Activated naive CD4-positive, alpha-beta T cell treated with anti-CD3 and anti-CD28 coated beads, Interleukin-2, amount 50 U/mL, for 24 hours (primary cell): ENCODE measurements around the gene GATB.

Experiments used
- H3K27ac Mint-ChIP-seq: one replicate; pipeline ENCODE4 v1.8.0; 2021; ENCODE audit warnings: mild to moderate bottlenecking, mixed read lengths
- H3K27me3 Mint-ChIP-seq: one replicate; pipeline ENCODE4 v1.8.0; 2021; ENCODE audit warnings: mixed read lengths
- H3K36me3 Mint-ChIP-seq: one replicate; pipeline ENCODE4 v1.8.0; 2021; ENCODE audit warnings: mixed read lengths
- H3K4me1 Mint-ChIP-seq: one replicate; pipeline ENCODE4 v1.8.0; 2021; ENCODE audit warnings: mixed read lengths
- H3K4me3 Mint-ChIP-seq: one replicate; pipeline ENCODE4 v1.8.0; 2021; ENCODE audit warnings: mild to moderate bottlenecking, mixed read lengths
- H3K9me3 Mint-ChIP-seq: one replicate; pipeline ENCODE4 v1.8.0; 2021; ENCODE audit warnings: mixed read lengths

GATB gene

GRCh38 chr4:151646322-151646721 is 114.5 kb downstream of the GATB start:
- no peak overlapping the region for H3K27ac Mint-ChIP-seq
- no peaks in the 10 kb centered on the region for H3K27me3 Mint-ChIP-seq
- no peaks in the 10 kb centered on the region for H3K4me1 Mint-ChIP-seq

GRCh38 chr4:151644622-151645021 is 116.2 kb downstream of the GATB start:
- Mint-ChIP-seq H3K36me3 (no peaks in the 10 kb centered on the region), H3K9me3 (no peaks in the 10 kb centered on the region), H3K27ac (peak overlapping the region; percentile 48), H3K4me3 (no peak overlapping the region), H3K27me3 (no peaks in the 10 kb centered on the region), H3K4me1 (no peaks in the 10 kb centered on the region)

More at GRCh38 chr4:151646322-151646721, 114.5 kb downstream of the GATB start:
- Mint-ChIP-seq H3K36me3 (no peaks in the 10 kb centered on the region), H3K9me3 (no peaks in the 10 kb centered on the region), H3K4me3 (no peak overlapping the region)

GRCh38 chr4:151643564-151643963 is 117.2 kb downstream of the GATB start:
- no peak overlapping the region for H3K27ac Mint-ChIP-seq
- no peaks in the 10 kb centered on the region for H3K36me3 Mint-ChIP-seq
- no peaks in the 10 kb centered on the region for H3K27me3 Mint-ChIP-seq
- H3K9me3 Mint-ChIP-seq = no peaks in the 10 kb centered on the region
- H3K4me3 Mint-ChIP-seq = no peak overlapping the region
- no peaks in the 10 kb centered on the region for H3K4me1 Mint-ChIP-seq

- no peak overlapping the region for H3K27ac Mint-ChIP-seq
- no peaks in the 10 kb centered on the region for H3K36me3 Mint-ChIP-seq
- H3K4me1 Mint-ChIP-seq = no peaks in the 10 kb centered on the region
- H3K4me3 Mint-ChIP-seq = no peak overlapping the region
- no peaks in the 10 kb centered on the region for H3K9me3 Mint-ChIP-seq
- no peaks in the 10 kb centered on the region for H3K27me3 Mint-ChIP-seq
Measured at GRCh38 chr4:151641983-151642382, 118.8 kb downstream of the GATB start.

GRCh38 chr4:151641167-151641566 is 119.6 kb downstream of the GATB start:
- Mint-ChIP-seq H3K4me1 (no peaks in the 10 kb centered on the region), H3K27ac (no peak overlapping the region), H3K4me3 (no peak overlapping the region), H3K27me3 (no peaks in the 10 kb centered on the region), H3K9me3 (no peaks in the 10 kb centered on the region), H3K36me3 (no peaks in the 10 kb centered on the region)

- H3K4me3 Mint-ChIP-seq = no peak overlapping the region
- H3K27ac Mint-ChIP-seq = no peak overlapping the region
- no peaks in the 10 kb centered on the region for H3K9me3 Mint-ChIP-seq
- H3K27me3 Mint-ChIP-seq = no peaks in the 10 kb centered on the region
- no peaks in the 10 kb centered on the region for H3K4me1 Mint-ChIP-seq
- H3K36me3 Mint-ChIP-seq = no peaks in the 10 kb centered on the region
Measured at GRCh38 chr4:151640381-151640780, 120.4 kb downstream of the GATB start.

GRCh38 chr4:151638295-151638858 is 122.4 kb downstream of the GATB start:
- Mint-ChIP-seq H3K36me3 (no peaks in the 10 kb centered on the region), H3K27me3 (no peaks in the 10 kb centered on the region), H3K4me3 (no peak overlapping the region), H3K4me1 (no peaks in the 10 kb centered on the region), H3K9me3 (no peaks in the 10 kb centered on the region), H3K27ac (no peak overlapping the region)

- Mint-ChIP-seq H3K9me3 (no peaks in the 10 kb centered on the region), H3K27ac (no peak overlapping the region), H3K4me3 (no peak overlapping the region), H3K27me3 (peaks cover 5% of the 10 kb centered on the region), H3K36me3 (no peaks in the 10 kb centered on the region), H3K4me1 (no peaks in the 10 kb centered on the region)
Measured at GRCh38 chr4:151631349-151631748, 129.5 kb downstream of the GATB start.

- Mint-ChIP-seq H3K36me3 (no peaks in the 10 kb centered on the region), H3K27me3 (peaks cover 5% of the 10 kb centered on the region), H3K4me3 (no peak overlapping the region), H3K4me1 (no peaks in the 10 kb centered on the region), H3K27ac (no peak overlapping the region), H3K9me3 (no peaks in the 10 kb centered on the region)
Measured at GRCh38 chr4:151629097-151629783, 131.6 kb downstream of the GATB start.

GRCh38 chr4:151628001-151628608 is 132.7 kb downstream of the GATB start:
- Mint-ChIP-seq H3K4me1 (no peaks in the 10 kb centered on the region), H3K4me3 (no peak overlapping the region), H3K27ac (no peak overlapping the region), H3K27me3 (peaks cover 8% of the 10 kb centered on the region), H3K36me3 (no peaks in the 10 kb centered on the region), H3K9me3 (no peaks in the 10 kb centered on the region)

- peaks cover 8% of the 10 kb centered on the region for H3K27me3 Mint-ChIP-seq
Measured at GRCh38 chr4:151627491-151627890, 133.3 kb downstream of the GATB start.

GRCh38 chr4:151626751-151627150 is 134.1 kb downstream of the GATB start:
- H3K27ac Mint-ChIP-seq = no peak overlapping the region
- no peaks in the 10 kb centered on the region for H3K4me1 Mint-ChIP-seq
- peaks cover 9% of the 10 kb centered on the region for H3K27me3 Mint-ChIP-seq
- H3K36me3 Mint-ChIP-seq = no peaks in the 10 kb centered on the region
- no peaks in the 10 kb centered on the region for H3K9me3 Mint-ChIP-seq
- H3K4me3 Mint-ChIP-seq = no peak overlapping the region

More at GRCh38 chr4:151627491-151627890, 133.3 kb downstream of the GATB start:
- no peak overlapping the region for H3K27ac Mint-ChIP-seq
- H3K4me1 Mint-ChIP-seq = no peaks in the 10 kb centered on the region
- H3K9me3 Mint-ChIP-seq = no peaks in the 10 kb centered on the region
- H3K4me3 Mint-ChIP-seq = no peak overlapping the region
- no peaks in the 10 kb centered on the region for H3K36me3 Mint-ChIP-seq

- no peak overlapping the region for H3K4me3 Mint-ChIP-seq
- H3K36me3 Mint-ChIP-seq = no peaks in the 10 kb centered on the region
- H3K4me1 Mint-ChIP-seq = no peaks in the 10 kb centered on the region
- no peaks in the 10 kb centered on the region for H3K9me3 Mint-ChIP-seq
- H3K27me3 Mint-ChIP-seq = peaks cover 8% of the 10 kb centered on the region
- H3K27ac Mint-ChIP-seq = no peak overlapping the region
Measured at GRCh38 chr4:151626228-151626627, 134.6 kb downstream of the GATB start.

GRCh38 chr4:151624626-151625565 is 135.9 kb downstream of the GATB start:
- peaks cover 4% of the 10 kb centered on the region for H3K27me3 Mint-ChIP-seq
- no peak overlapping the region for H3K27ac Mint-ChIP-seq

More at GRCh38 chr4:151624626-151625565, 135.9 kb downstream of the GATB start:
- Mint-ChIP-seq H3K9me3 (no peaks in the 10 kb centered on the region), H3K36me3 (no peaks in the 10 kb centered on the region), H3K4me1 (no peaks in the 10 kb centered on the region), H3K4me3 (no peak overlapping the region)
